D341Med (cell line): Measurements from ENCODE around the gene FIGLA.
"Not testable (repeated sequence)": the region's sequence is repeated elsewhere in the genome, so short reads cannot be mapped to it uniquely, and the experiment has no call there.

Experiments
- DNase-seq: peaks from one replicate; pipeline ENCODE4 v3.0.0; 2012; ENCODE audit warnings: low spot score

Gene FIGLA

GRCh38 chr2:70808983-70809958 is 18.8 kb upstream of the FIGLA start:
- no peak for DNase-seq

GRCh38 chr2:70807828-70808118 is 17.3 kb upstream of the FIGLA start:
- DNase-seq: no peak

GRCh38 chr2:70807102-70807827 is 16.8 kb upstream of the FIGLA start:
- no peak for DNase-seq

- DNase-seq: no peak
Observed at GRCh38 chr2:70806620-70807019, 16.2 kb upstream of the FIGLA start.

GRCh38 chr2:70806013-70806412 is 15.6 kb upstream of the FIGLA start:
- DNase-seq: no peak

- DNase-seq: no peak
Observed at GRCh38 chr2:70801607-70802263, 11.3 kb upstream of the FIGLA start.

GRCh38 chr2:70799706-70800105 is 9.3 kb upstream of the FIGLA start:
- no peak for DNase-seq

- not testable (repeated sequence) for DNase-seq
Observed at GRCh38 chr2:70797996-70798395, 7.6 kb upstream of the FIGLA start.

GRCh38 chr2:70797506-70797905 is 7.1 kb upstream of the FIGLA start:
- no peak for DNase-seq

GRCh38 chr2:70796262-70796661 is 5.8 kb upstream of the FIGLA start:
- DNase-seq: no peak

- no peak for DNase-seq
Observed at GRCh38 chr2:70795164-70795995, 4.9 kb upstream of the FIGLA start.

GRCh38 chr2:70793450-70793849 is 3.0 kb upstream of the FIGLA start:
- no peak for DNase-seq

- peak; percentile 75 for DNase-seq
Observed at GRCh38 chr2:70789304-70790135, 923 bp downstream of the FIGLA start.

- DNase-seq: peak; percentile 51
Observed at GRCh38 chr2:70785137-70785911, 5.1 kb downstream of the FIGLA start.

GRCh38 chr2:70784320-70784719 is 6.1 kb downstream of the FIGLA start:
- DNase-seq: no peak

GRCh38 chr2:70779911-70780545 is 10.4 kb downstream of the FIGLA start:
- no peak for DNase-seq

GRCh38 chr2:70779491-70779890 is 11.0 kb downstream of the FIGLA start:
- no peak for DNase-seq

- DNase-seq: no peak
Observed at GRCh38 chr2:70778676-70779075, 11.8 kb downstream of the FIGLA start.

GRCh38 chr2:70777450-70777849 is 13.0 kb downstream of the FIGLA start:
- DNase-seq: no peak

- DNase-seq: no peak
Observed at GRCh38 chr2:70776266-70776665, 14.2 kb downstream of the FIGLA start.
